Osteocyte (in vitro differentiated cells): Measurements from ENCODE around the gene GBX1. TPM values are rescaled to one million over a fixed set of nuclear protein-coding genes. Genes with fewer than 3 reads are reported as not detected.

Experiments
- DNase-seq: peaks from one replicate; pipeline ENCODE4 v3.0.0; 2021; ENCODE audit warnings: mixed read lengths; ENCODE audit not compliant: unreplicated experiment; ENCODE audit errors: extremely low spot score
- H3K27ac Mint-ChIP-seq: one replicate; pipeline ENCODE4 v1.8.0; 2021; ENCODE audit warnings: mild to moderate bottlenecking, mixed read lengths; ENCODE audit not compliant: unreplicated experiment
- H3K27me3 Mint-ChIP-seq: one replicate; pipeline ENCODE4 v1.8.0; 2021; ENCODE audit warnings: mixed read lengths; ENCODE audit not compliant: unreplicated experiment
- H3K36me3 Mint-ChIP-seq: one replicate; pipeline ENCODE4 v1.8.0; 2021; ENCODE audit warnings: mixed read lengths; ENCODE audit not compliant: unreplicated experiment
- H3K4me1 Mint-ChIP-seq: one replicate; pipeline ENCODE4 v1.8.0; 2021; ENCODE audit warnings: mixed read lengths; ENCODE audit not compliant: unreplicated experiment
- H3K4me3 Mint-ChIP-seq: one replicate; pipeline ENCODE4 v1.8.0; 2021; ENCODE audit warnings: mild to moderate bottlenecking, moderate library complexity, mixed read lengths; ENCODE audit not compliant: unreplicated experiment
- H3K9me3 Mint-ChIP-seq: one replicate; pipeline ENCODE4 v1.8.0; 2021; ENCODE audit warnings: mixed read lengths; ENCODE audit not compliant: unreplicated experiment
- CTCF ChIP-seq: fragments of 200-600 bp; sonication (generic); IDR thresholded peaks from 2 replicates; pipeline ENCODE4 v1.5.0; 2021; ENCODE audit warnings: antibody characterized with exemption, mild to moderate bottlenecking, moderate library complexity
- total RNA-seq: library from RNA; stranded (reverse); gene quantifications from 2 replicates; pipeline ENCODE4 v1.2.1, GENCODE V29; 2021

Gene GBX1
- total RNA-seq, 1 donor from 2014 or later, result not detected

- Mint-ChIP-seq H3K4me1 (no peaks in the 10 kb centered on the region), H3K4me3 (no peak overlapping the region), H3K27me3 (peaks cover 34% of the 10 kb centered on the region), H3K36me3 (no peaks in the 10 kb centered on the region), H3K9me3 (no peaks in the 10 kb centered on the region), H3K27ac (no peak overlapping the region)
- no peak for DNase-seq
- TF ChIP-seq CTCF, result no peak
These were observed 33.9 kb upstream of the GBX1 start for GRCh38 chr7:151201344-151201743.

- TF ChIP-seq CTCF, result no peak
- no peak overlapping the region for H3K27ac Mint-ChIP-seq
- H3K9me3 Mint-ChIP-seq, result no peaks in the 10 kb centered on the region
- no peaks in the 10 kb centered on the region for H3K36me3 Mint-ChIP-seq
- no peak overlapping the region for H3K4me3 Mint-ChIP-seq
- H3K27me3 Mint-ChIP-seq, result peaks cover 40% of the 10 kb centered on the region
- H3K4me1 Mint-ChIP-seq, result no peaks in the 10 kb centered on the region
- DNase-seq, result no peak
These were observed 31.7 kb upstream of the GBX1 start for GRCh38 chr7:151198945-151199848.

GRCh38 chr7:151197932-151198331 lies 30.4 kb upstream of the GBX1 start:
- Mint-ChIP-seq H3K9me3 (no peaks in the 10 kb centered on the region), H3K27me3 (peaks cover 36% of the 10 kb centered on the region), H3K4me1 (no peaks in the 10 kb centered on the region), H3K36me3 (no peaks in the 10 kb centered on the region), H3K27ac (no peak overlapping the region), H3K4me3 (no peak overlapping the region)
- TF ChIP-seq CTCF, result no peak
- no peak for DNase-seq

GRCh38 chr7:151195616-151196450 lies 28.3 kb upstream of the GBX1 start:
- Mint-ChIP-seq H3K27me3 (peaks cover 19% of the 10 kb centered on the region), H3K4me3 (no peak overlapping the region), H3K36me3 (no peaks in the 10 kb centered on the region), H3K4me1 (no peaks in the 10 kb centered on the region), H3K9me3 (no peaks in the 10 kb centered on the region), H3K27ac (no peak overlapping the region)
- no peak for TF ChIP-seq CTCF
- DNase-seq, result no peak

GRCh38 chr7:151194188-151194587 lies 26.7 kb upstream of the GBX1 start:
- no peaks in the 10 kb centered on the region for H3K9me3 Mint-ChIP-seq
- no peaks in the 10 kb centered on the region for H3K36me3 Mint-ChIP-seq
- H3K4me3 Mint-ChIP-seq, result no peak overlapping the region
- no peak for TF ChIP-seq CTCF
- H3K27me3 Mint-ChIP-seq, result peaks cover 30% of the 10 kb centered on the region
- no peak overlapping the region for H3K27ac Mint-ChIP-seq
- DNase-seq, result no peak
- H3K4me1 Mint-ChIP-seq, result no peaks in the 10 kb centered on the region
